Skeletal muscle satellite cell (primary cell): Measurements from ENCODE around the gene ATRN.

ENCODE experiments used
- H3K27me3 ChIP-seq: 2 replicates; pipeline ENCODE4 v1.7.0; 2013; ENCODE audit warnings: low read length; ENCODE audit not compliant: control insufficient read depth, insufficient read depth
- H3K36me3 ChIP-seq: 2 replicates; pipeline ENCODE4 v1.7.0; 2013; ENCODE audit warnings: mild to moderate bottlenecking, control low read depth, low read length; ENCODE audit not compliant: insufficient read depth
- H3K4me1 ChIP-seq: 2 replicates; pipeline ENCODE4 v1.7.0; 2013; ENCODE audit warnings: low read length; ENCODE audit not compliant: control insufficient read depth, insufficient read depth
- H3K4me2 ChIP-seq: 2 replicates; pipeline ENCODE4 v1.7.0; 2013; ENCODE audit warnings: mild to moderate bottlenecking, low read length
- H3K4me3 ChIP-seq: 2 replicates; pipeline ENCODE4 v1.7.0; 2013; ENCODE audit warnings: low read length
- H3K9ac ChIP-seq: 2 replicates; pipeline ENCODE4 v1.7.0; 2013; ENCODE audit warnings: mild to moderate bottlenecking, low read depth, low read length, moderate library complexity
- H3K9me3 ChIP-seq: replicated peaks from 2 replicates; pipeline ENCODE4 v1.7.0; 2013; ENCODE audit warnings: mild to moderate bottlenecking, control low read depth, low read length

Gene ATRN

DNA sequence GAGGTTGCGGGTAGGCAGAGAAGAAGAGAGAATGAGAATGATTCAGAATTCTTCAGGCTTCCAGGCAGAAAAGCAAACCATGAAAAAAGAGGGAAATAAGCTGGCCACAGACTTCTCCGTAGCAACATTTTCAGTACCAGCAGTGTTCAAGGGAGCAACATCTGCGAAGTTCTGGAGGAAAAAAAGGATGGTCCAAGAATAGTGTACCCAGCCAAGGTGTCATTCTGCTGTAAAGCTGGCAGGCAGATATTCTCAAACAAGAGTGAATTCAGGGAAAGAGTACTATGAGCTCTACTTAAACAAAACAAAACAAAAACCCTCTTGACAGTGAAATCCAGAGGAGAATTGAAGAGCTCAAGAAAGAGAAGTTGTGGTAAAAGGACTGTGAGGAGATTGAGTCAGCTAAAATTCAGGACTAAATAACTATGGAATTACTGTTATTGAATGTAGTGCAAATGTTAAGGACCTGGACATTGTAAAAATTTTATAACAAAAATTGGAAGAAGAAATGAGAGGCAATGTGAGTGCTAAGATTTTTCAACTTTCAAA lies 86.5 kb downstream of the ATRN start:
- no peaks in the 10 kb centered on the region for H3K27me3 ChIP-seq
- peaks cover 6% of the 10 kb centered on the region for H3K36me3 ChIP-seq
- H3K4me2 ChIP-seq, result no peak overlapping the region
- H3K4me1 ChIP-seq, result no peaks in the 10 kb centered on the region
- H3K4me3 ChIP-seq, result no peak overlapping the region
- H3K9ac ChIP-seq, result no peak overlapping the region
- H3K9me3 ChIP-seq, result no peaks in the 10 kb centered on the region

DNA sequence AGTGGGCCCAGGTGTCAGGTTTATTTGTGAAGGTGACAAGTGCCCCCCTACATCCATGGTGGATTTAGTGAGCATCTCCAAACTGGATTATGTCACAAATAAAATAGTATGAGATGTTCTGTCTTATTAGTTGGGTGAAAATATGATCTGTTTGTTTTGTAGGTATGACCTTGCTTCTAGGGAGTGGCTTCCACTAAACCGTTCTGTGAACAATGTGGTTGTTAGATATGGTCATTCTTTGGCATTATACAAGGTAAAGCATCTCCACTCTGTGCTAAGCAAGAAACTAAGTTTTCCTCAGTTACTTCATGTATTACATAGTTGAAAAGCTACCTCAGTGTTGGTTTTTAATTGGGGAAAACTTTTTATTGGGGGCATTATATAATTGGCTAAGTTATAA lies 88.4 kb downstream of the ATRN start:
- Histone ChIP-seq H3K9ac (no peak overlapping the region), H3K36me3 (peaks cover 10% of the 10 kb centered on the region), H3K4me2 (no peak overlapping the region), H3K9me3 (no peaks in the 10 kb centered on the region), H3K27me3 (no peaks in the 10 kb centered on the region), H3K4me3 (no peak overlapping the region), H3K4me1 (no peaks in the 10 kb centered on the region)

DNA sequence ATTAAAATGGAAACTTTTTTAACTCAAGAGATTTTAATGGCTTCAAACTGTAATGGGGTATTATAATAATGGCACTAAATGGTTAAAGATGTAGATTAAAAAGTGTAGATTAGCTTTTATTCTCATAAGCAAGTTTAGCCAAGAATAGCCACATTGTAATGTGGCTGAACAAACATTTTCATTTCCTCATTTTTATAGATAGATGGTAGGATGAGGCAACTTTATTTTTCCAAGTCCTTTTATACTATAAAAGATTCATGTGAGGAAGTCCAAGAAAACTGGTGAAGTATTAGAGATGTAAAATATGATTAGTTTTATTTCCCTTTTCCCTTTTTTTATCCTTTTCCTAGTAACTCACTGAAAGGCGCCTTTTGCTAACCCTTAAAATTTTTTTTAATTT lies 88.8 kb downstream of the ATRN start:
- Histone ChIP-seq H3K4me2 (no peak overlapping the region), H3K36me3 (peaks cover 11% of the 10 kb centered on the region), H3K9me3 (no peaks in the 10 kb centered on the region)

DNA sequence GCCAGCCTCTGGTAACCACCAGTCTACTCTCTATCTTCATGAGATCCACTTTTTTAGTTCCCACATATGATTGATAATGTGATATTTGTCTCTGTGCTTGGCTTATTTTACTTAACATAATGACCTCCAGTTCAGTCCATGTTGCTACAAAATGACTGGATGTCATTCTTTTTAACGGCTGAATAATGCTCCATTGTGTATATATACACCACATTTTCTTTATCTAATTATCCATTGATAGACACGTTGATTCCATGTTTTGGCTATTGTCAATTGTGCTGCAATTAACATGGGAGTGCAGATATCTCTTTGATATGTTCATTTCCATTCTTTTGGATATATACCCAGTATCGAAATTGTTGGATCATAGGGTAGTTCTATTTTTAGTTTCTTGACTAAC lies 89.3 kb downstream of the ATRN start:
- Histone ChIP-seq H3K9ac (no peak overlapping the region), H3K36me3 (peaks cover 11% of the 10 kb centered on the region), H3K4me1 (no peaks in the 10 kb centered on the region), H3K27me3 (no peaks in the 10 kb centered on the region), H3K9me3 (no peaks in the 10 kb centered on the region), H3K4me3 (no peak overlapping the region), H3K4me2 (no peak overlapping the region)

More for the DNA sequence above, 88.8 kb downstream of the ATRN start:
- Histone ChIP-seq H3K9ac (no peak overlapping the region), H3K4me3 (no peak overlapping the region), H3K4me1 (no peaks in the 10 kb centered on the region), H3K27me3 (no peaks in the 10 kb centered on the region)

DNA sequence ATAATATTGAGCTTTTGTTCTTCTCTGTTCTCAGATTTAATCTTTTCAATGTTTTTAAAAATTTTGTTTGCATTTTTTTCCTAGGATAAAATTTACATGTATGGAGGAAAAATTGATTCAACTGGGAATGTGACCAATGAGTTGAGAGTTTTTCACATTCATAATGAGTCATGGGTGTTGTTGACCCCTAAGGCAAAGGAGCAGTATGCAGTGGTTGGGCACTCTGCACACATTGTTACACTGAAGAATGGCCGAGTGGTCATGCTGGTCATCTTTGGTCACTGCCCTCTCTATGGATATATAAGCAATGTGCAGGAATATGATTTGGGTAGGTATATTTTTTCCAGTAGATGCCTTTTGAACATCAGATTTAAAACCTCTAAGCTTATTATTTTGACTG lies 89.8 kb downstream of the ATRN start:
- peaks cover 11% of the 10 kb centered on the region for H3K36me3 ChIP-seq
- no peaks in the 10 kb centered on the region for H3K4me1 ChIP-seq
- no peak overlapping the region for H3K4me3 ChIP-seq
- no peak overlapping the region for H3K9ac ChIP-seq
- no peak overlapping the region for H3K4me2 ChIP-seq
- no peaks in the 10 kb centered on the region for H3K27me3 ChIP-seq
- no peaks in the 10 kb centered on the region for H3K9me3 ChIP-seq

DNA sequence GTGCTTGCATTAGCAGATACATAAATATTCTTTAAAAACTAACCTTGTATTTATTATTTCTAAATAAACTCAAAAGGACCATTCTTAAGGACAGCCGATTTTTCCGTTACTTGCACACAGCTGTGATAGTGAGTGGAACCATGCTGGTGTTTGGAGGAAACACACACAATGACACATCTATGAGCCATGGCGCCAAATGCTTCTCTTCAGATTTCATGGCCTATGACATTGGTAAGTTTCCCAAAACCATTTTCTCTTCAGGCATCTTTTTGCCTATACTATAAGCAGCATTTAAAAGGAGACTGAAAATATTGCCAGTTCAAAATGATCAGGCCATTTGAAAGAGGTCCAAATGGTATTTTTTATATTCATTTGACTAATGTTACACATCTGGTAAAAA lies 92.3 kb downstream of the ATRN start:
- Histone ChIP-seq H3K4me3 (no peak overlapping the region), H3K36me3 (peaks cover 14% of the 10 kb centered on the region), H3K9ac (no peak overlapping the region), H3K4me1 (no peaks in the 10 kb centered on the region), H3K4me2 (no peak overlapping the region), H3K9me3 (no peaks in the 10 kb centered on the region), H3K27me3 (no peaks in the 10 kb centered on the region)

DNA sequence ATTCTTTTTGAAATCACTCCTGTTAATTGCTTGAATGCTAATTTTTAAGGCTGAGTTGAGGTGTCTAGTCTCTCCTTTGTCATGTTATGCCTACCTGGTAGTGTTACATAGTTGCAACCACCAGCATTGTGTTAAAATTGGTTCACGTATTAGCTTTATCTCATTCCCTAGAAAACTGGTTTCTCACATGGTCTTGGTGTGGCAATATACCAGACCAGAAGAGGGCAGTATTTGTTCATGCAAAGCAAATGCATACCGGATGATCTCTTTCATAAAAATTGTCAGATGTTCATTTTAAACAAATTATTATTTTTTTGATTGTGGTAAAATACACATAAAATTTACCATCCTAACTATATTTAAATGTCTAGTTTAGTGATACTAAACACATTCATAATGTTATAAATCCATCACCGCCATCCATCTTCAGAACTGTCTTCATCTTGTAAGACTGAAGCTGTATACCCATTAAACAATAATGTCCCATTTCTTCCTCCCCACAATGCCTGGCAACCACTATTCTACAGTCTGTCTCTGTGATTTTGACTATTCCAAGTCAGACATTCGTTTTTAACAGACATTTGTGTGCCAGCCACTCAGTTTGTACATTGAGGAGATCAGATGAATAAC lies 92.8 kb downstream of the ATRN start:
- Histone ChIP-seq H3K4me2 (no peak overlapping the region), H3K36me3 (peaks cover 14% of the 10 kb centered on the region), H3K9me3 (no peaks in the 10 kb centered on the region), H3K4me1 (no peaks in the 10 kb centered on the region), H3K4me3 (no peak overlapping the region), H3K27me3 (no peaks in the 10 kb centered on the region), H3K9ac (no peak overlapping the region)

DNA sequence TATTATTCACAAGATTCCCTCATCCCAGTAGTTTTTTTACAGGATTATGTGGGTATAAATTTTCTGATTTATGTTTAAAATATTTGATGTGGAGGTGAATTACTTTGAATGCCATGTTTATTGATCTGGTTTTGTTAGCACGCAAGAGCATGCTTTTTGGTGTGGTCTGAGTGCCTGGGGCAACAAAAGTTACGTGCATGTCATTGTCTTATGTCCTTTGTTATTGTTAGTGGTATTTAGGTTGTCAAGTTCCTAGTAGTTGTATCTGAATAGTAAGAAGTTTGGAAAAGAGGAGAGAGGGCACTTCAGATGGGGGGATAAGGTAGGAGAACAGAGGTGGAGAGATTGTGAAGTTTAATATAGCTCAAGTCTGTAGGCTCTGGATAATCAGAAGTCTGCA lies 95.0 kb downstream of the ATRN start:
- peaks cover 14% of the 10 kb centered on the region for H3K36me3 ChIP-seq
- H3K4me2 ChIP-seq, result no peak overlapping the region
- H3K4me3 ChIP-seq, result no peak overlapping the region
- no peaks in the 10 kb centered on the region for H3K4me1 ChIP-seq
- H3K9me3 ChIP-seq, result no peaks in the 10 kb centered on the region
- H3K9ac ChIP-seq, result no peak overlapping the region
- H3K27me3 ChIP-seq, result no peaks in the 10 kb centered on the region

DNA sequence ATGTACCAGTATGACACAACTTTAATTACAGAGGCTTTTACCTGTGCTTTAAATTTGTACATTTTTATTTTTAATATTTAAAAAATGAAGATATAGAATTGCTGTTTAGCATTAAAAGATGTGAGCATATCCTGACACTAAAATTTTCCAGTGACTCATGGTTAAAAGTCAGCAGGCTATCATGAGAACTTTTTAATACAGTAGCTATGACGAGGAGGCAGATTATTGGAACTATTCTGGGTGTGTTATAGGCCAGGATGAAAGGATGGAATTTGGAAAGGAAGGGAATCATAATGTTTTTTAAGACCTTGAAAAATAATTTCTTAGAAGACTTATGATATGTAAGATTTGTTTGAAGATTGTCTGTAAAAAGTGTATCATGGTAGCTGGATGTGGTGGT lies 101.3 kb downstream of the ATRN start:
- Histone ChIP-seq H3K4me1 (no peaks in the 10 kb centered on the region), H3K9me3 (no peaks in the 10 kb centered on the region), H3K9ac (no peak overlapping the region), H3K4me3 (no peak overlapping the region), H3K36me3 (peaks cover 4% of the 10 kb centered on the region), H3K27me3 (no peaks in the 10 kb centered on the region), H3K4me2 (no peak overlapping the region)

DNA sequence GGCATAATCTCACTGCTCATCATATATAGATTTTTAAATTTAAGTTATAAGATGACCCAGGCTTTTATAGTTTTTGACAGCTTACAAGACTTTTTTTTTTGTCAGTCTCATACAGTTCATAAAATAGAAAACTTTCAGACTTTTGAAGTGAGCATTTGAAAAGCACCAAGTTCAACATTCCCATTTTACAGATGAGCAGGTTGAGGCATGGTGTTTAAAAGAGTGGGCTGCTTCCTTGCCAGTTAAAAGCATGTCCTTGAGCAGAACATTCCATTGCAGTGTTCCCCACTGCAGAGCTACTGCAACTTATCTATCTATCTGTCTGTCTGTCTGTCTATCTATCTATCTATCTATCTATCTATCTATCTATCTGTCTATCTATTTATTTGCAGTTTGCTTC lies 105.5 kb downstream of the ATRN start:
- H3K9ac ChIP-seq, result no peak overlapping the region
- no peak overlapping the region for H3K4me3 ChIP-seq
- peaks cover 23% of the 10 kb centered on the region for H3K36me3 ChIP-seq
- H3K9me3 ChIP-seq, result no peaks in the 10 kb centered on the region
- H3K4me1 ChIP-seq, result no peaks in the 10 kb centered on the region
- H3K4me2 ChIP-seq, result no peak overlapping the region
- H3K27me3 ChIP-seq, result no peaks in the 10 kb centered on the region

DNA sequence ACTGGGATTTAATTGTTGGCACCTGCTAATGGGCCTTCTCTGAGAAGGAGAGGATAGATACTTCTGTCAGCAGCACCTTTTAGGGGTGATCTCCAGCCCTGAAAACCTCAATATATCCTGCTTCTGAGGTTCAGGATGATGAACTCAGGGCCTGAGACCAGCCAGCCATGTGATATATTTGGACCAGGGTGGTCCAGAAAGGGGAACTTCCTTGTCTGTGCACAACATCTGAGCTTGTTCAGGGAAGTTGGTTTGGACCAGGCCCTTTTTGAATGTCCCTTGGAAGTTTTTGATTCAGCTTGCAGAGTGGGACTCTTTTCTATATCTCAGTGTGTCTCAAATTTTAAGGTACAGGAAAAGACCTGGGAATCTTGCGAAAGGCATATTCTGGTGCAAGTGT lies 106.5 kb downstream of the ATRN start:
- no peak overlapping the region for H3K9ac ChIP-seq
- no peak overlapping the region for H3K4me3 ChIP-seq
- H3K27me3 ChIP-seq, result no peaks in the 10 kb centered on the region
- no peak overlapping the region for H3K4me2 ChIP-seq
- no peaks in the 10 kb centered on the region for H3K9me3 ChIP-seq
- peaks cover 27% of the 10 kb centered on the region for H3K36me3 ChIP-seq
- no peaks in the 10 kb centered on the region for H3K4me1 ChIP-seq

DNA sequence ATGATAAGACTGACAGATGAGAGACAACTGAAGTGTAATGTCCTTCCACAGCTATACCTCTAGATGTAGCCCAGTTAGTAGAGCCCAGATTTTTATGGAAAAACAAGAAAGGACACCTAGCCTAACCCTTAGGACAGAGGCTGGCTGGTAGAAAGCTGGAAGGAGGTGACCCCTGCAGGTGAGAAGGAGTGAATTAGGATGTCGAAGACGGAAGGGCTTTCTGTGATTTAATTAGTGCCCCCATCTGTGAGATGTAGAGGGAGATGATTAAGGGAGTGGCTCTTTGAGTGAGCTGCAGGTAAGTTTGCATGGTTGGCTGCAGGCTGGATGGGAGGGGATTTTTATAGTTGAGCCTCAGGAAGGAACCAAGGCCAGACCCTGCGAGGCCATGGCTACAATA lies 109.6 kb downstream of the ATRN start:
- Histone ChIP-seq H3K27me3 (no peaks in the 10 kb centered on the region), H3K9ac (no peak overlapping the region), H3K4me2 (no peak overlapping the region), H3K4me3 (no peak overlapping the region), H3K9me3 (no peaks in the 10 kb centered on the region), H3K4me1 (no peaks in the 10 kb centered on the region), H3K36me3 (peaks cover 47% of the 10 kb centered on the region)
